Prostate gland (tissue), 2 donors: ENCODE measurements around the gene DCP2. TPM values are rescaled to one million over a fixed set of nuclear protein-coding genes. Genes with fewer than 3 reads are reported as not detected.
A peak's percentile ranks its signal among the peaks of the same experiment; 100 is the strongest.

Experiments
- DNase-seq: peaks from one replicate; pipeline ENCODE4 v3.0.0-alpha.2; 2019; ENCODE audit warnings: low spot score
- H3K27ac ChIP-seq, 2 donors: fragments of 200-600 bp; sonication (generic); 2 replicates each; pipeline ENCODE4 v1.5.1; 2017 to 2019
- H3K27me3 ChIP-seq: fragments of 200-600 bp; sonication (generic); replicated peaks from 2 replicates; pipeline ENCODE4 v1.5.1; 2019; ENCODE audit not compliant: insufficient read depth
- H3K36me3 ChIP-seq, 2 donors: fragments of 200-600 bp; sonication (generic); 1 replicate in 1 of 2; 2 replicates in 1 of 2; pipeline versions ENCODE4 v1.5.1 to v1.8.1; 2017 to 2019
- H3K4me1 ChIP-seq: fragments of 200-600 bp; sonication (generic); replicated peaks from 2 replicates; pipeline ENCODE4 v1.5.1; 2019
- H3K4me3 ChIP-seq, 2 donors: fragments of 200-600 bp; sonication (generic); 2 replicates each; pipeline ENCODE4 v1.5.1; 2017 to 2019
- H3K9me3 ChIP-seq: fragments of 200-600 bp; sonication (generic); 2 replicates; pipeline ENCODE4 v1.5.1; 2017
- POLR2A ChIP-seq: fragments of 450-650 bp; IDR thresholded peaks from one replicate; pipeline ENCODE4 v1.6.1; 2016; ENCODE audit warnings: antibody characterized with exemption, mild to moderate bottlenecking
- POLR2AphosphoS5 ChIP-seq: sonication (generic); formaldehyde crosslinking; IDR thresholded peaks from one replicate; pipeline ENCODE4 v1.6.1; 2017; ENCODE audit warnings: antibody characterized with exemption
- WGBS: methylation state at CpG from one replicate; pipeline ENCODE4 v1.1.5; 2018; 5-methylcytosine and 5-hydroxymethylcytosine counted together
- intact Hi-C: fragments of 100-400 bp; cut with DNase I; formaldehyde crosslinking; loops from one replicate; pipeline ENCODE4 v1.14.2; 2022
- total RNA-seq, 2 donors: library from RNA; depleted of rRNA; stranded (reverse); fragments of >200 nt; gene quantifications; one replicate each; pipeline ENCODE4 v1.1.0, GENCODE V29; 2016
- TF ChIP-seq, protein P1 (sequence below), 4 experiments: fragments of 200-600 bp in 2 of 4; fragments of 450-650 bp in 2 of 4; sonication (generic) in 2 of 4; IDR thresholded peaks; 1 replicate in 3 of 4; 2 replicates in 1 of 4; pipeline ENCODE4 v1.5.1; 2016 to 2019; ENCODE audit warnings: antibody characterized with exemption in 4 of 4, mild to moderate bottlenecking in 2 of 4, moderate library complexity in 2 of 4

Gene DCP2
- total RNA-seq = 10 to 100 TPM; 23.4 to 51.6 TPM

DNA sequence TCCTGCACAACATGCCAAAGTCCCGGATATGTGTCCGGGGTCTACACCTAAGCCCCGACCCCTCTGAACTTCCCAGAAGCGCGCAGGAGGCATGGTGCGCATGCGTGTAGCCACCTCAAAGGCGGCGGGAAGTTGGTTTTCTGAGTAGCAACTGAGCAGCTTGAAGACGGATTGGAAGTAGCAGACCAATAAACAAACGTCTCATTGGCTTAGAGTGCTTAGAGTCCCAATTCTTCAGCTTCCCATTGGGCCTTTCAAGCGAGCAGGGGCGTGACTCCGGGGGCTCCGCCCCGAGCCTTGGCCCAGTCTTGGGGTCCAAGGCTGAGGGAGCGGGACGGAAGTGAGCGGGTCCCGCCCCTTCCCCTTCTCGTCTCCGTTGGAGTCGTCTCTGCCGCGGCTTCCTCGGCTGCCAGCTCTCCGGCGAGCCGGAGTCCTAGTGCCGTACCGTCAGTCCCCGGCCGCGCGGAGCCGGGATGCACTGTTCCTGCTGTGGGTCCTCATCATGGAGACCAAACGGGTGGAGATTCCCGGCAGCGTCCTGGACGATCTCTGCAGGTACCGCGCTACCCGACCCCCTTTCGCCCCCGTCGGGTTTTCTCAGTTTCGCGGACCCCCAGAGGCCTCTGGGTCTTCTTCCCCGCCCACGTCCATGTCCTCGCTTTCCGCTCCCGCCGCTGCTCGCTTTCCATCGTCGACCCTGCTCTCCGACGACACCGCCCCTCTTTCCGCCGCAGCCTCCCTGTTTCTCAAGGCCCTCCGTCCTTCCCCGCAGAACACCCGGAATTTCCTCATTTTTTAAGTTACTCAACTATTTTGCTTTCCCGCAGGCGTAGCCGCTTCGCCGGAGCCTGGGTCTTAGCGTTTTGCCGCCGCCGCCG, at the start of gene DCP2:
Gene DCP2 (plus strand): TSS at position 367 of the 878 bp plus-strand sequence. CDS start 136 bp downstream, at position 503.
- intact Hi-C loops = loop anchor here (2.0 to 5.0 kb wide), 2 partner anchors 54 to 116 kb away; partner anchors contain the start of genes REEP5 and SRP19
- H3K27me3 ChIP-seq = no peaks in the 10 kb centered on the region
- peak within 1 kb of the TSS; percentile 76 to 79 for H3K4me3 ChIP-seq
- H3K36me3 ChIP-seq = no peaks in the 10 kb centered on the region
- 1% methylated on average over 74 of the region's 75 CpGs for WGBS
- peak; percentile 96 for DNase-seq
- peak within 1 kb of the TSS; percentile 86 to 89 for H3K27ac ChIP-seq
- TF ChIP-seq POLR2A = peak; percentile 86
- peak; percentile 96 for TF ChIP-seq POLR2AphosphoS5
- TF ChIP-seq, protein P1, sequence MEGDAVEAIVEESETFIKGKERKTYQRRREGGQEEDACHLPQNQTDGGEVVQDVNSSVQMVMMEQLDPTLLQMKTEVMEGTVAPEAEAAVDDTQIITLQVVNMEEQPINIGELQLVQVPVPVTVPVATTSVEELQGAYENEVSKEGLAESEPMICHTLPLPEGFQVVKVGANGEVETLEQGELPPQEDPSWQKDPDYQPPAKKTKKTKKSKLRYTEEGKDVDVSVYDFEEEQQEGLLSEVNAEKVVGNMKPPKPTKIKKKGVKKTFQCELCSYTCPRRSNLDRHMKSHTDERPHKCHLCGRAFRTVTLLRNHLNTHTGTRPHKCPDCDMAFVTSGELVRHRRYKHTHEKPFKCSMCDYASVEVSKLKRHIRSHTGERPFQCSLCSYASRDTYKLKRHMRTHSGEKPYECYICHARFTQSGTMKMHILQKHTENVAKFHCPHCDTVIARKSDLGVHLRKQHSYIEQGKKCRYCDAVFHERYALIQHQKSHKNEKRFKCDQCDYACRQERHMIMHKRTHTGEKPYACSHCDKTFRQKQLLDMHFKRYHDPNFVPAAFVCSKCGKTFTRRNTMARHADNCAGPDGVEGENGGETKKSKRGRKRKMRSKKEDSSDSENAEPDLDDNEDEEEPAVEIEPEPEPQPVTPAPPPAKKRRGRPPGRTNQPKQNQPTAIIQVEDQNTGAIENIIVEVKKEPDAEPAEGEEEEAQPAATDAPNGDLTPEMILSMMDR (IDR thresholded peaks at IDR 0.05) = no peak
- no peaks in the 10 kb centered on the region for H3K9me3 ChIP-seq
- H3K4me1 ChIP-seq = no peaks in the 10 kb centered on the region

DNA sequence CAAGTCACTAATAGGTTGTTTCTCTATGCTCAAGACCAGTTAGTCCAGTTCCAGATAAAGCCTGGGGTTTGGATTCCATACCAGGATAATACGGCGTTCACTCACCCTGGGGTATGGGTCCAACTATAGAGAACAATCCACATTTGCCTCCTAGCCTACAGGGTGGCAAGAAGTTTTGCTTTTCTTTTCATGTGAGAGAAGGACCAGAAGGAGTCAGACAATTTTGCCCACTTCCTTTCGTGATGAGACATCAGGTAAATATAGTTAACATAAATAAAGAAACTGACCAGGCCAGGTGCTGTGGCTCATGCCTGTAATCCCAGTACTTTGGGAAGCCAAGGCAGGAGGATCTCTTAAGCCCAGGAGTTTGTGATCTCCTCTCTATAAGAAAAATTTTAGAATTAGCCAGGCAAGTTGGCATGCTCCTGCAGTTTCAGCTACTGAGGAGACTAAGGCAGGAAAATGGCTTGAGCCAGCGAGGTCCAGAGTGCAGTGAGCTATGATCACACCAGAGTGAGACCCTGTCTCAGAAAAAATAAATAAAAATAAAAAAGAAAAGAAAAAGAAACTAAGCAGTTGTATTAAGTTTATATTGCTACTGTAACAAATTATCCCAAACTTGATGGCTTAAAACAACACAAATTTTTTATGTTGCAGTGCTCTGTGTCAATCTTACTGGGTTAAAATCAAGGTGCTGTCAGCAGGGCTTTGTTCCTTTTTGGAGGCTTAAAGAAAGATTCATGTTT, 47.1 kb upstream of the DCP2 start:
- Histone ChIP-seq H3K27ac (no peak overlapping the region), H3K27me3 (no peaks in the 10 kb centered on the region), H3K4me1 (no peaks in the 10 kb centered on the region), H3K9me3 (no peaks in the 10 kb centered on the region), H3K4me3 (no peak overlapping the region), H3K36me3 (no peaks in the 10 kb centered on the region)
- intact Hi-C loops = no loop called here
- DNase-seq = no peak
- TF ChIP-seq POLR2AphosphoS5 (no peak), POLR2A (no peak)
- TF ChIP-seq, protein P1 (IDR thresholded peaks at IDR 0.05) = no peak
- WGBS = 78% methylated on average over 4 of the region's 4 CpGs

DNA sequence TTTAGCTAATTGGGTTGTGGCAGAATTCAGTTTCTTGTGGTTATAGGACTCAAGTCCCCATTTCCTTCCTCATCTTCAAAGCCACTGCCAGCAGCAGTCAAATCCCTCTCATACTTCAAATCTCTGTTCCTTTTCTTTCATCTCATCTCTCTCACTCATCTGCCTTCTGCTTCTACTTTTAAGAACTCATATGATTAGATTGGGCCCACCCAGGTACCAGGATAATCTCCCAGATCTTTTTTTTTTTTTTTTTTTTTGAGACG, 46.6 kb upstream of the DCP2 start:
- Histone ChIP-seq H3K4me1 (no peaks in the 10 kb centered on the region), H3K27me3 (no peaks in the 10 kb centered on the region), H3K27ac (no peak overlapping the region), H3K36me3 (no peaks in the 10 kb centered on the region), H3K4me3 (no peak overlapping the region), H3K9me3 (no peaks in the 10 kb centered on the region)
- TF ChIP-seq, protein P1 (IDR thresholded peaks at IDR 0.05) = no peak
- TF ChIP-seq POLR2AphosphoS5 (no peak), POLR2A (no peak)
- DNase-seq = no peak
- 100% methylated on average over 1 of the region's 1 CpG for WGBS
- intact Hi-C loops = no loop called here

DNA sequence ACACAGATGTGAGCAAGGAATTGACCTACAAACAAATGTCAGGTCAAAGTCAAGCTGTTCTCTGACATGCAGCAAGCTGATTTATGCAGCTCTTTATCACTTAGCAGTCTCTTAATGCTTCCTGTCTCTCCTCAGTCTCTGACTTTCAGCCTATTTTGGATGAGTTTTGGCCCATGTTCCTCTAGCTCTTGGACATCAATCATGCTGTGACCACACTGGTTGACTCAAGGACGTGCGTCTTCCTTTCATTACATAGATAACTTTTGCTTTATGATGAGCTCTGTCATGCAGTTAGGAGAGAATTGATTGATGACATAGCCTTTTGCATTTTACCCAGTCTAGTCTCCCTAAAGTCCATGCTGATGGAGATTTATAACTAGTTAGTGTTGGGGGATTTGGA, 45.1 kb upstream of the DCP2 start:
- no peak for DNase-seq
- intact Hi-C loops = no loop called here
- WGBS = 69% methylated on average over 2 of the region's 2 CpGs

More for the DNA sequence above, 45.1 kb upstream of the DCP2 start:
- Histone ChIP-seq H3K27me3 (no peaks in the 10 kb centered on the region), H3K9me3 (no peaks in the 10 kb centered on the region), H3K4me1 (no peaks in the 10 kb centered on the region), H3K27ac (no peak overlapping the region), H3K4me3 (no peak overlapping the region), H3K36me3 (no peaks in the 10 kb centered on the region)
- TF ChIP-seq POLR2A (no peak), POLR2AphosphoS5 (no peak)
- TF ChIP-seq, protein P1 (IDR thresholded peaks at IDR 0.05) = no peak
